GM12875 (cell line): Measurements from ENCODE around the gene AFG3L2.

Experiments used
- H3K4me3 ChIP-seq: one replicate; pipeline ENCODE4 v1.5.1; 2011; ENCODE audit warnings: low read depth, low read length, control low read depth
- TF ChIP-seq, protein P1 (sequence below): IDR thresholded peaks from 2 replicates; pipeline ENCODE4 v1.5.1; 2011; ENCODE audit warnings: low read depth, mild to moderate bottlenecking, control low read depth, inconsistent platforms, low read length, moderate library complexity, borderline replicate concordance; ENCODE audit not compliant: insufficient read depth

The AFG3L2 gene

GRCh38 chr18:12352188-12352587 lies 24.8 kb downstream of the AFG3L2 start:
- TF ChIP-seq, protein P1, sequence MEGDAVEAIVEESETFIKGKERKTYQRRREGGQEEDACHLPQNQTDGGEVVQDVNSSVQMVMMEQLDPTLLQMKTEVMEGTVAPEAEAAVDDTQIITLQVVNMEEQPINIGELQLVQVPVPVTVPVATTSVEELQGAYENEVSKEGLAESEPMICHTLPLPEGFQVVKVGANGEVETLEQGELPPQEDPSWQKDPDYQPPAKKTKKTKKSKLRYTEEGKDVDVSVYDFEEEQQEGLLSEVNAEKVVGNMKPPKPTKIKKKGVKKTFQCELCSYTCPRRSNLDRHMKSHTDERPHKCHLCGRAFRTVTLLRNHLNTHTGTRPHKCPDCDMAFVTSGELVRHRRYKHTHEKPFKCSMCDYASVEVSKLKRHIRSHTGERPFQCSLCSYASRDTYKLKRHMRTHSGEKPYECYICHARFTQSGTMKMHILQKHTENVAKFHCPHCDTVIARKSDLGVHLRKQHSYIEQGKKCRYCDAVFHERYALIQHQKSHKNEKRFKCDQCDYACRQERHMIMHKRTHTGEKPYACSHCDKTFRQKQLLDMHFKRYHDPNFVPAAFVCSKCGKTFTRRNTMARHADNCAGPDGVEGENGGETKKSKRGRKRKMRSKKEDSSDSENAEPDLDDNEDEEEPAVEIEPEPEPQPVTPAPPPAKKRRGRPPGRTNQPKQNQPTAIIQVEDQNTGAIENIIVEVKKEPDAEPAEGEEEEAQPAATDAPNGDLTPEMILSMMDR, result no peak
- H3K4me3 ChIP-seq, result no peak overlapping the region

- TF ChIP-seq, protein P1, result no peak
- no peak overlapping the region for H3K4me3 ChIP-seq
These were observed 29.1 kb downstream of the AFG3L2 start for GRCh38 chr18:12347895-12348294.

DNA sequence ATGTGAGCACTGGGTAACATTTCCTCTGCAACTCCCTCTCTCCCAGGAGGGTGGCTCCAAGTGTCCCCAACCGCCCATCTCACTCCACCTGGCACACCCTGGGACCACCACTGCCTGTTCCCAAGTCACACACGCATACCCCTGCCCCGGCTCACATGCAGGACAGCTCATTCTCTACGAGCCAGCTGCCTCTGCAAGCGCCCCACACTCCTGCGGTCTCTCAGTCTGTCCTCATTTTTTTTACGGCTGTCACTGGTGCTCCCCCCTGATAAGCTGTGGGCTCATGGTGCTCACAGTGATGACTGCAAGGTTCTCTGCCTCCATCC lies 30.8 kb downstream of the AFG3L2 start:
- TF ChIP-seq, protein P1, result no peak
- no peak overlapping the region for H3K4me3 ChIP-seq

DNA sequence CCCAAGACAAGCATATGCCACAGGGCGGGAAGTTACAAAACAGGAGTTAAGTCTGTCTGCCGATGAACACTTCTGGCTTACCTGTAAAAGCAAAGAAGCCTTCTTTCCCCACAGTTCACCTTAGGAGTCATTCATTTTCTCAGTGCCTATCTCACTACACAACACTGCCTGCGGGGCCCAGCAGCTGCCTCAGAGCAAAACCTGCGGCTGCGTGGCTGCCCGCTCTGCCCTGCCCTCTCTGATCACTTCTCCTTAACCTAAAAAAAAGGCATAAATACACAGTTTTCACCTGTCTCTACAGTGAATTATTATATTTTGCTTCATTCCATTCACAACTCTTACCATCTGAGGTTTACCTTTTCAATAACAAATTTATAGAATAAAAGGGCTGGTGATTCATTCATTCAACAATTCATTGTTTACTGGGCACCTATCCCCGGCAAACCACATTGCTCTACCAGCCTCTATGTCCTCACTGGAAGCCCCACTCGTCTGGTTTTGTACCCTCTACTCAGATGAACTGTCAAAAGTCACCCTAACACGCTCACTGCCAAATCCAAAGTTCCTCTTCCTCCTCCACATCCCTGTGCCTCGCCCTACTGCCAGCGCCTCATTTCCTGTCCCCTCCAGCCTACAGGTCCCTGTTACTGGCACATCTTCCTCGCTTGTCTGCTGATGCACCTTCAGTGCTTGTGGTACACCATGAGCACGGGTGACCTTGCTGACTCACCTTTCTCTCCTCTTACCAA lies 31.4 kb downstream of the AFG3L2 start:
- TF ChIP-seq, protein P1, result no peak
- no peak overlapping the region for H3K4me3 ChIP-seq

DNA sequence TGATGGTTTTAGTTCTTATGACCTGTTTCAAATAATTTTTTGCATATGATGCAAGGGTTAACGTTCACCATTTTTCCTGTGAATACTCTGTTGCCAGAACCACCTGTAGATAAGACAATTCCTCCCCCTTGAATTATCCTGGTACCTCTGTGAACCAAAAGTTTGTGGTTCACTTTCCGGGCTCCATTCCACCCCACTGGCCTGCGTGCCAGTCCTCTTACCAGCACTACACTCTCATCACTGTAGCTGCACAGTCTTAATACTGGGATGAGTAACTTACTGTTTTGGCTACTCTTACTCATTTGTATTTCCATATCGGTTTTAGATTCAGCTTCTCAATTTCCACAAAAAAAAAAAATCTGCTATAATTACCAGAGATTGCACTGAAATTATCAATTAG lies 34.4 kb downstream of the AFG3L2 start:
- TF ChIP-seq, protein P1, result no peak
- H3K4me3 ChIP-seq, result no peak overlapping the region

DNA sequence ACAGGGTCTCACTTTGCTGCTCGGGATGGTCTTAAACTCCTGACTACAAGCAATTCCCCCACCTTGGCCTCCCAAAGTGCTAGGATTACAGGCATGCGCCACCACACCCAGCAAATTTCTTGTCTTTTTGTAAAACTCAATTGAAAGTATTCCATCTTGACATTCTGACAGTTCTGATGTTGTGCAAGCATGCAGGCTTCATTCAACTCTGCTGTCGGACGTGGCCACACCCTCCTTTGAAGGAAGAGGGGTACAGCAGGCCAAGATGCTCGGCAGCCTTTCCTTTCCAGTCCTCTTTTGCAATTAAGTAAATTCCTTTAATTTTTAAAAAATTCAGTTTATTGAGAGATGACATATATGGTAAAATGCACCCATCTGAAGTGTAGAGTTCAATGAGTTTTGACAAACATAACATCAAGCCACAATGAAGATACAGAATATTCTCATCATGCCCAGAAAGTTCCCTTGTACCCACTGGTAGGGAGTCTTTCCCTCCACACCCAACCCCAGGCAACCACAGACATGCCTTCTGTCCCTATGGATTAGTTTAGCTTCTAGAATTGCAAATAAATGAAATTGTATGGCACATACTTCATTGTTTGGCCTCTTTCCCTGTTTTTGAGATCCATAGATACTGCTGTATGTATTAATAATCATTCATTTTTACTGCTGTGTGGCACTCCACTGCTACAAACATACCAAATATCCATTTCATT lies 35.9 kb downstream of the AFG3L2 start:
- TF ChIP-seq, protein P1, result no peak
- H3K4me3 ChIP-seq, result no peak overlapping the region

- TF ChIP-seq, protein P1, result no peak
These were observed 38.6 kb downstream of the AFG3L2 start for GRCh38 chr18:12338382-12338781.

More at GRCh38 chr18:12338382-12338781, 38.6 kb downstream of the AFG3L2 start:
- no peak overlapping the region for H3K4me3 ChIP-seq
